ENCODE measurements around the gene UQCC3. TPM values are rescaled to one million over a fixed set of nuclear protein-coding genes. Genes with fewer than 3 reads are reported as not detected.
A peak's percentile ranks its signal among the peaks of the same experiment; 100 is the strongest.

Gene UQCC3
- polyA plus RNA-seq, 3 donors, result 3.3 to 7.9 (median 7.2) TPM

GRCh38 chr11:62712276-62712812 is 40.9 kb downstream of the UQCC3 start:
- H3K4me2 ChIP-seq (replicated peaks; ENCODE audit: extremely low read depth, low read length, poor library complexity, severe bottlenecking), result no peak overlapping the region
- H2AFZ ChIP-seq (ENCODE audit: insufficient read depth, low read depth, low read length, poor library complexity, severe bottlenecking), result no peak overlapping the region
- H3K9me3 ChIP-seq (replicated peaks in 1 of 2; ENCODE audit: control insufficient read depth in 1 of 2, insufficient read depth in 1 of 2, low read length in 2 of 2), result no peaks in the 10 kb centered on the region
- no peaks in the 10 kb centered on the region for H3K27me3 ChIP-seq (ENCODE audit: control insufficient read depth in 2 of 2, insufficient read depth in 2 of 2, low read length in 2 of 2)
- peaks cover 54 to 63% of the 10 kb centered on the region in 2 donors for H3K36me3 Mint-ChIP-seq
- H3K9me3 Mint-ChIP-seq, result no peaks in the 10 kb centered on the region
- no peak for DNase-seq
- intact Hi-C loops (cut with micrococcal nuclease), result no loop called here
- peaks cover 57 to 68% of the 10 kb centered on the region in 2 donors for H3K36me3 ChIP-seq (replicated peaks in 1 of 2; ENCODE audit: control insufficient read depth in 1 of 2, insufficient read depth in 2 of 2, low read length in 2 of 2)
- no peak overlapping the region for H3K27ac Mint-ChIP-seq
- peaks cover 24% of the 10 kb centered on the region for H3K4me1 Mint-ChIP-seq
- peaks cover 25% of the 10 kb centered on the region for H4K20me1 ChIP-seq (ENCODE audit: insufficient read depth, low read length)
- H3K9ac ChIP-seq (ENCODE audit: insufficient read depth, low read length, poor library complexity, severe bottlenecking), result no peak overlapping the region
- peaks cover 18 to 30% of the 10 kb centered on the region in 2 donors for H3K4me1 ChIP-seq (ENCODE audit: control insufficient read depth in 1 of 2, insufficient read depth in 2 of 2, low read length in 2 of 2)
- WGBS (ENCODE audit: insufficient coverage), result no CpG with 5 or more reads among the region's 6 CpGs
- no peak overlapping the region for H3K4me3 ChIP-seq (replicated peaks in 1 of 3; ENCODE audit: low read depth in 2 of 3, low read length in 3 of 3)
- H3K27me3 Mint-ChIP-seq (ENCODE audit: low read depth in 3 of 3), result no peaks in the 10 kb centered on the region
- TF ChIP-seq, protein P1, sequence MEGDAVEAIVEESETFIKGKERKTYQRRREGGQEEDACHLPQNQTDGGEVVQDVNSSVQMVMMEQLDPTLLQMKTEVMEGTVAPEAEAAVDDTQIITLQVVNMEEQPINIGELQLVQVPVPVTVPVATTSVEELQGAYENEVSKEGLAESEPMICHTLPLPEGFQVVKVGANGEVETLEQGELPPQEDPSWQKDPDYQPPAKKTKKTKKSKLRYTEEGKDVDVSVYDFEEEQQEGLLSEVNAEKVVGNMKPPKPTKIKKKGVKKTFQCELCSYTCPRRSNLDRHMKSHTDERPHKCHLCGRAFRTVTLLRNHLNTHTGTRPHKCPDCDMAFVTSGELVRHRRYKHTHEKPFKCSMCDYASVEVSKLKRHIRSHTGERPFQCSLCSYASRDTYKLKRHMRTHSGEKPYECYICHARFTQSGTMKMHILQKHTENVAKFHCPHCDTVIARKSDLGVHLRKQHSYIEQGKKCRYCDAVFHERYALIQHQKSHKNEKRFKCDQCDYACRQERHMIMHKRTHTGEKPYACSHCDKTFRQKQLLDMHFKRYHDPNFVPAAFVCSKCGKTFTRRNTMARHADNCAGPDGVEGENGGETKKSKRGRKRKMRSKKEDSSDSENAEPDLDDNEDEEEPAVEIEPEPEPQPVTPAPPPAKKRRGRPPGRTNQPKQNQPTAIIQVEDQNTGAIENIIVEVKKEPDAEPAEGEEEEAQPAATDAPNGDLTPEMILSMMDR (IDR thresholded peaks at IDR 0.05), result no peak
- peaks cover 34% of the 10 kb centered on the region for H3K79me2 ChIP-seq (ENCODE audit: insufficient read depth, low read length)
- peak overlapping the region in 1 of 2 donors; percentile 18 for H3K27ac ChIP-seq (ENCODE audit: low read depth in 1 of 2, low read length in 2 of 2)
- H3K4me3 Mint-ChIP-seq, result no peak overlapping the region

- TF ChIP-seq, protein P1 (IDR thresholded peaks at IDR 0.05), result no peak
- peak overlapping the region in 1 of 2 donors; percentile 18 for H3K27ac ChIP-seq (ENCODE audit: low read depth in 1 of 2, low read length in 2 of 2)
- Mint-ChIP-seq H3K36me3 (peaks cover 59 to 69% of the 10 kb centered on the region in 2 donors), H3K9me3 (no peaks in the 10 kb centered on the region), H3K27ac (peak overlapping the region in 4 of 7 donors; percentile 22 to 46 (median 36)), H3K4me3 (no peak overlapping the region), H3K4me1 (peaks cover 20% of the 10 kb centered on the region), H3K27me3 (ENCODE audit: low read depth in 3 of 3) (no peaks in the 10 kb centered on the region)
- no peak for DNase-seq
- 92% methylated on average over 2 of the region's 3 CpGs for WGBS (ENCODE audit: insufficient coverage)
- peaks cover 62 to 73% of the 10 kb centered on the region in 2 donors for H3K36me3 ChIP-seq (replicated peaks in 1 of 2; ENCODE audit: control insufficient read depth in 1 of 2, insufficient read depth in 2 of 2, low read length in 2 of 2)
- peaks cover 38% of the 10 kb centered on the region for H3K79me2 ChIP-seq (ENCODE audit: insufficient read depth, low read length)
- H3K9me3 ChIP-seq (replicated peaks in 1 of 2; ENCODE audit: control insufficient read depth in 1 of 2, insufficient read depth in 1 of 2, low read length in 2 of 2), result no peaks in the 10 kb centered on the region
- no peak overlapping the region for H3K4me3 ChIP-seq (replicated peaks in 1 of 3; ENCODE audit: low read depth in 2 of 3, low read length in 3 of 3)
- no peak overlapping the region for H3K4me2 ChIP-seq (replicated peaks; ENCODE audit: extremely low read depth, low read length, poor library complexity, severe bottlenecking)
- no peak overlapping the region for H3K9ac ChIP-seq (ENCODE audit: insufficient read depth, low read length, poor library complexity, severe bottlenecking)
- H3K27me3 ChIP-seq (ENCODE audit: control insufficient read depth in 2 of 2, insufficient read depth in 2 of 2, low read length in 2 of 2), result no peaks in the 10 kb centered on the region
- peaks cover 31% of the 10 kb centered on the region for H4K20me1 ChIP-seq (ENCODE audit: insufficient read depth, low read length)
- peaks cover 18 to 24% of the 10 kb centered on the region in 2 donors for H3K4me1 ChIP-seq (ENCODE audit: control insufficient read depth in 1 of 2, insufficient read depth in 2 of 2, low read length in 2 of 2)
- intact Hi-C loops (cut with micrococcal nuclease), result no loop called here
- H2AFZ ChIP-seq (ENCODE audit: insufficient read depth, low read depth, low read length, poor library complexity, severe bottlenecking), result no peak overlapping the region
These were observed 41.4 kb downstream of the UQCC3 start for GRCh38 chr11:62712861-62713260.

Measured in CD14-positive monocyte (primary cell).